Panc1 (cell line): ENCODE results near the gene AGBL1. TPM values are rescaled to one million over a fixed set of nuclear protein-coding genes. Genes with fewer than 3 reads are reported as not detected.

Experiments
- ATAC-seq: fragments of 200-7000 bp; cut with Tn5 transposase; 2 replicates; pipeline ENCODE4 v1.9.1; 2020; ENCODE audit warnings: mild to moderate bottlenecking, moderate library complexity
- BruUV-seq: library from RNA; stranded (reverse); fragments of 400-500 nt; replicated peaks from 2 replicates; lab custom pipeline; 2021; lab: Mats Ljungman, UMichigan
- CTCF ChIA-PET: fragments of 300-600 bp; sonication (Branson Sonifier 250); formaldehyde crosslinking; loops from one replicate; lab custom pipeline; 2022; ENCODE audit warnings: antibody characterized with exemption; lab: Charles Lee
- POLR2A ChIA-PET: fragments of 300-600 bp; sonication (Branson Sonifier 250); formaldehyde crosslinking; loops from one replicate; lab custom pipeline; 2022; ENCODE audit warnings: antibody characterized with exemption; lab: Charles Lee
- DNase-seq: peaks from one replicate; pipeline ENCODE4 v3.0.0-alpha.2; 2010; ENCODE audit warnings: low read depth, low spot score
- H3K27ac ChIP-seq: 2 replicates; pipeline ENCODE4 v1.5.1; 2011; ENCODE audit warnings: mild to moderate bottlenecking, low read length, inconsistent platforms
- H3K27me3 ChIP-seq: fragments of 200-500 bp; sonication (Bioruptor generic); 2 replicates; pipeline ENCODE4 v1.6.0; 2014; ENCODE audit warnings: low read length, inconsistent platforms; ENCODE audit not compliant: control insufficient read depth, insufficient read depth
- H3K36me3 ChIP-seq: fragments of 200-500 bp; sonication (Bioruptor generic); 2 replicates; pipeline ENCODE4 v1.5.1; 2014; ENCODE audit warnings: inconsistent platforms, mild to moderate bottlenecking, low read length, moderate library complexity; ENCODE audit not compliant: control insufficient read depth, insufficient read depth
- H3K4me1 ChIP-seq: 2 replicates; pipeline ENCODE4 v1.5.1; 2011; ENCODE audit warnings: inconsistent platforms, mild to moderate bottlenecking, low read length, moderate library complexity; ENCODE audit not compliant: control insufficient read depth, insufficient read depth
- H3K4me3 ChIP-seq, 2 experiments: 2 replicates each; pipeline ENCODE4 v1.5.1; 2011 to 2012; ENCODE audit warnings: low read depth in 2 of 2, low read length in 2 of 2, mild to moderate bottlenecking in 2 of 2, inconsistent platforms in 1 of 2, moderate library complexity in 1 of 2
- H3K9me3 ChIP-seq: fragments of 200-500 bp; sonication (Bioruptor generic); 2 replicates; pipeline ENCODE4 v1.5.1; 2014; ENCODE audit warnings: low read depth, mild to moderate bottlenecking, inconsistent platforms, low read length, moderate library complexity; ENCODE audit not compliant: control insufficient read depth, insufficient read depth
- POLR2AphosphoS5 ChIP-seq: IDR thresholded peaks from 2 replicates; pipeline ENCODE4 v1.6.1; 2012; ENCODE audit warnings: mild to moderate bottlenecking, low read depth, low read length, moderate library complexity
- SIN3A ChIP-seq: IDR thresholded peaks from 2 replicates; pipeline ENCODE4 v1.6.1; 2012; ENCODE audit warnings: low read depth, mild to moderate bottlenecking, low read length, moderate library complexity, borderline replicate concordance; ENCODE audit not compliant: insufficient read depth
- TCF7L2 ChIP-seq: IDR thresholded peaks from 2 replicates; pipeline ENCODE4 v1.6.1; 2011; ENCODE audit warnings: mild to moderate bottlenecking, low read depth, low read length, inconsistent platforms
- in situ Hi-C: cut with HindIII; loops from 2 replicates; pipeline ENCODE4 v1.10.0; 2016; ENCODE audit warnings: low sequenced_read_pairs, low pct_unique_long_range_greater_than_20kb
- intact Hi-C: fragments of 100-400 bp; cut with micrococcal nuclease; formaldehyde crosslinking; loops from one replicate; pipeline ENCODE4 v1.10.0; 2022; ENCODE audit not compliant: unreplicated experiment
- total RNA-seq: library from RNA; stranded (reverse); gene quantifications from one replicate; pipeline ENCODE4 v1.2.1, GENCODE V29; 2021; ENCODE audit not compliant: unreplicated experiment
- TF ChIP-seq, protein P1 (sequence below), 2 experiments: IDR thresholded peaks; 2 replicates each; pipeline ENCODE4 v1.6.1; 2011 to 2012; ENCODE audit warnings: low read depth in 2 of 2, control low read depth in 1 of 2, low read length in 1 of 2, mild to moderate bottlenecking in 1 of 2, moderate library complexity in 1 of 2; ENCODE audit not compliant: insufficient read depth in 1 of 2
- TF ChIP-seq, protein P2 (sequence below): fragments of 450-650 bp; IDR thresholded peaks from 2 replicates; pipeline ENCODE4 v1.5.1; 2017; ENCODE audit warnings: mild to moderate bottlenecking

Gene AGBL1
- total RNA-seq, 1 experiment from 2014 or later: not detected

- H3K27me3 ChIP-seq: peaks cover 14% of the 10 kb centered on the region; the same call in 1 of the 2 replicates
- ATAC-seq: no peak
- H3K36me3 ChIP-seq: no peaks in the 10 kb centered on the region
- H3K4me3 ChIP-seq: no peak overlapping the region
- no peak overlapping the region for H3K27ac ChIP-seq
- ChIA-PET POLR2A (no interaction called here), CTCF (interaction anchor here (0.7 kb wide), 1 partner anchor 27 kb away, joined by 5 read pairs; no protein-coding TSS in a partner anchor)
- no peaks in the 10 kb centered on the region for H3K9me3 ChIP-seq
- in situ Hi-C loops (no loop called here), intact Hi-C loops (no loop called here)
- H3K4me1 ChIP-seq: no peaks in the 10 kb centered on the region
- no TSS peak for BruUV-seq
- TF ChIP-seq TCF7L2 (no peak), SIN3A (no peak), POLR2AphosphoS5 (no peak)
- TF ChIP-seq, protein P1, sequence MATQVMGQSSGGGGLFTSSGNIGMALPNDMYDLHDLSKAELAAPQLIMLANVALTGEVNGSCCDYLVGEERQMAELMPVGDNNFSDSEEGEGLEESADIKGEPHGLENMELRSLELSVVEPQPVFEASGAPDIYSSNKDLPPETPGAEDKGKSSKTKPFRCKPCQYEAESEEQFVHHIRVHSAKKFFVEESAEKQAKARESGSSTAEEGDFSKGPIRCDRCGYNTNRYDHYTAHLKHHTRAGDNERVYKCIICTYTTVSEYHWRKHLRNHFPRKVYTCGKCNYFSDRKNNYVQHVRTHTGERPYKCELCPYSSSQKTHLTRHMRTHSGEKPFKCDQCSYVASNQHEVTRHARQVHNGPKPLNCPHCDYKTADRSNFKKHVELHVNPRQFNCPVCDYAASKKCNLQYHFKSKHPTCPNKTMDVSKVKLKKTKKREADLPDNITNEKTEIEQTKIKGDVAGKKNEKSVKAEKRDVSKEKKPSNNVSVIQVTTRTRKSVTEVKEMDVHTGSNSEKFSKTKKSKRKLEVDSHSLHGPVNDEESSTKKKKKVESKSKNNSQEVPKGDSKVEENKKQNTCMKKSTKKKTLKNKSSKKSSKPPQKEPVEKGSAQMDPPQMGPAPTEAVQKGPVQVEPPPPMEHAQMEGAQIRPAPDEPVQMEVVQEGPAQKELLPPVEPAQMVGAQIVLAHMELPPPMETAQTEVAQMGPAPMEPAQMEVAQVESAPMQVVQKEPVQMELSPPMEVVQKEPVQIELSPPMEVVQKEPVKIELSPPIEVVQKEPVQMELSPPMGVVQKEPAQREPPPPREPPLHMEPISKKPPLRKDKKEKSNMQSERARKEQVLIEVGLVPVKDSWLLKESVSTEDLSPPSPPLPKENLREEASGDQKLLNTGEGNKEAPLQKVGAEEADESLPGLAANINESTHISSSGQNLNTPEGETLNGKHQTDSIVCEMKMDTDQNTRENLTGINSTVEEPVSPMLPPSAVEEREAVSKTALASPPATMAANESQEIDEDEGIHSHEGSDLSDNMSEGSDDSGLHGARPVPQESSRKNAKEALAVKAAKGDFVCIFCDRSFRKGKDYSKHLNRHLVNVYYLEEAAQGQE (IDR thresholded peaks at IDR 0.05; ENCODE audit: insufficient read depth in 1 of 2, low read depth in 2 of 2, low read length in 1 of 2): no peak
- TF ChIP-seq, protein P2, sequence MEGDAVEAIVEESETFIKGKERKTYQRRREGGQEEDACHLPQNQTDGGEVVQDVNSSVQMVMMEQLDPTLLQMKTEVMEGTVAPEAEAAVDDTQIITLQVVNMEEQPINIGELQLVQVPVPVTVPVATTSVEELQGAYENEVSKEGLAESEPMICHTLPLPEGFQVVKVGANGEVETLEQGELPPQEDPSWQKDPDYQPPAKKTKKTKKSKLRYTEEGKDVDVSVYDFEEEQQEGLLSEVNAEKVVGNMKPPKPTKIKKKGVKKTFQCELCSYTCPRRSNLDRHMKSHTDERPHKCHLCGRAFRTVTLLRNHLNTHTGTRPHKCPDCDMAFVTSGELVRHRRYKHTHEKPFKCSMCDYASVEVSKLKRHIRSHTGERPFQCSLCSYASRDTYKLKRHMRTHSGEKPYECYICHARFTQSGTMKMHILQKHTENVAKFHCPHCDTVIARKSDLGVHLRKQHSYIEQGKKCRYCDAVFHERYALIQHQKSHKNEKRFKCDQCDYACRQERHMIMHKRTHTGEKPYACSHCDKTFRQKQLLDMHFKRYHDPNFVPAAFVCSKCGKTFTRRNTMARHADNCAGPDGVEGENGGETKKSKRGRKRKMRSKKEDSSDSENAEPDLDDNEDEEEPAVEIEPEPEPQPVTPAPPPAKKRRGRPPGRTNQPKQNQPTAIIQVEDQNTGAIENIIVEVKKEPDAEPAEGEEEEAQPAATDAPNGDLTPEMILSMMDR: no peak
- no peak for DNase-seq
Observed at GRCh38 chr15:86059851-86060250, 19.8 kb upstream of the AGBL1 start.

DNA sequence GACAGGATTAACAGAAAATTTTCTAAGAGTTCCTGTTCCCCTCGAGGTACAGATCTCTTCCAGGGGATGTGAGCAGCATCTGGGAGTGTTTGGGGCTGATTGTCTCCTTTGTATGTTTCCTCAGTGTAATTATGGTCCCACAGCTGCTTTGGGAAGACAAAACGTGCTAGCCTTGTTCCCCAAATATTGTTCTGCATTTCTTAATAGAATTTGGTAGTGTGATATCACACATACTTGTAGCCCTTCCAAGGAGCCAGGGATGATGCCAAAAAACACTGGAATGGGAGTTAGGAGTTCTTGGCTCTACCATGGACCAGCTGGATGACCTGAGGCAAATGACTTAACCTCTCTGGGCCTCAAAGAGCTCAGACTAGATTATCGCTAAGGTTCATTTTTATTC is 19.0 kb upstream of the AGBL1 start:
- Histone ChIP-seq H3K27ac (no peak overlapping the region), H3K36me3 (no peaks in the 10 kb centered on the region), H3K27me3 (peaks cover 14% of the 10 kb centered on the region; the same call in 1 of the 2 replicates), H3K4me1 (no peaks in the 10 kb centered on the region), H3K9me3 (no peaks in the 10 kb centered on the region), H3K4me3 (no peak overlapping the region)
- ATAC-seq (no peak), DNase-seq (no peak)
- CTCF ChIA-PET: no interaction called here
- POLR2A ChIA-PET: no interaction called here
- TF ChIP-seq, protein P2: no peak
- no peak for TF ChIP-seq POLR2AphosphoS5
- no peak for TF ChIP-seq TCF7L2
- TF ChIP-seq, protein P1 (IDR thresholded peaks at IDR 0.05; ENCODE audit: insufficient read depth in 1 of 2, low read depth in 2 of 2, low read length in 1 of 2): no peak
- TF ChIP-seq SIN3A: no peak
- BruUV-seq: no TSS peak
- in situ Hi-C loops (no loop called here), intact Hi-C loops (no loop called here)
